CD4-positive, CD25-positive, alpha-beta regulatory T cell (primary cell): Measurements from ENCODE around the gene PWP1. TPM values are rescaled to one million over a fixed set of nuclear protein-coding genes. Genes with fewer than 3 reads are reported as not detected.
A peak's percentile ranks its signal among the peaks of the same experiment; 100 is the strongest.

Experiments used
- ATAC-seq, 2 donors: fragments of 150-1000 bp; cut with Tn5 transposase; one replicate each; pipeline ENCODE4 v1.10.0; 2021; ENCODE audit warnings: low read depth in 2 of 2, moderate number of reproducible peaks in 2 of 2, moderate library complexity in 1 of 2
- DNase-seq, 3 donors: peaks; one replicate each; pipeline versions ENCODE4 v3.0.0 to v3.0.0-alpha.2; 2012 to 2022; ENCODE audit warnings: mixed read lengths in 1 of 3
- H3K27ac ChIP-seq: one replicate; pipeline ENCODE4 v1.7.0; 2013; ENCODE audit warnings: mild to moderate bottlenecking, low read length; ENCODE audit not compliant: insufficient read depth, poor library complexity, severe bottlenecking
- H3K27me3 ChIP-seq: one replicate; pipeline ENCODE4 v1.7.0; 2013; ENCODE audit warnings: low read length; ENCODE audit not compliant: control insufficient read depth, insufficient read depth
- H3K36me3 ChIP-seq: one replicate; pipeline ENCODE4 v1.7.0; 2013; ENCODE audit warnings: mild to moderate bottlenecking, low read length, moderate library complexity; ENCODE audit not compliant: control insufficient read depth, insufficient read depth
- H3K4me1 ChIP-seq: 2 replicates; pipeline ENCODE4 v1.7.0; 2013; ENCODE audit warnings: mild to moderate bottlenecking, low read length; ENCODE audit not compliant: insufficient read depth, control insufficient read depth, poor library complexity, severe bottlenecking
- H3K4me3 ChIP-seq: one replicate; pipeline ENCODE4 v1.7.0; 2013; ENCODE audit warnings: low read depth, mild to moderate bottlenecking, low read length, moderate library complexity
- H3K9me3 ChIP-seq, 2 experiments: 1 replicate in 1 of 2; 2 replicates in 1 of 2; pipeline ENCODE4 v1.7.0; 2013; ENCODE audit warnings: low read length in 2 of 2, mild to moderate bottlenecking in 1 of 2, moderate library complexity in 1 of 2; ENCODE audit not compliant: control insufficient read depth in 2 of 2
- H3K27ac Mint-ChIP-seq, 3 donors: one replicate each; pipeline ENCODE4 v1.8.0; 2020 to 2022; ENCODE audit warnings: mild to moderate bottlenecking in 3 of 3, mixed read lengths in 3 of 3, moderate library complexity in 2 of 3
- H3K27me3 Mint-ChIP-seq: one replicate; pipeline ENCODE4 v1.8.0; 2022; ENCODE audit warnings: mild to moderate bottlenecking, mixed read lengths
- H3K36me3 Mint-ChIP-seq: one replicate; pipeline ENCODE4 v1.8.0; 2020; ENCODE audit warnings: mixed read lengths
- H3K4me1 Mint-ChIP-seq, 4 donors: one replicate each; pipeline ENCODE4 v1.8.0; 2020 to 2022; ENCODE audit warnings: mixed read lengths in 4 of 4, mild to moderate bottlenecking in 1 of 4
- H3K4me3 Mint-ChIP-seq, 4 donors: one replicate each; pipeline ENCODE4 v1.8.0; 2020 to 2022; ENCODE audit warnings: mild to moderate bottlenecking in 4 of 4, mixed read lengths in 4 of 4, moderate library complexity in 3 of 4
- H3K9me3 Mint-ChIP-seq, 7 donors: one replicate each; pipeline ENCODE4 v1.8.0; 2020 to 2022; ENCODE audit warnings: mixed read lengths in 7 of 7, mild to moderate bottlenecking in 3 of 7, moderate library complexity in 2 of 7
- polyA plus RNA-seq, 4 donors: library from polyadenylated mRNA; unstranded; fragments of 300-500 nt; fragmentation: Illumina TruSeq; gene quantifications; one replicate each; pipeline ENCODE4 v1.2.3, GENCODE V29; 2021
- total RNA-seq: library from RNA; stranded (reverse); gene quantifications from one replicate; pipeline ENCODE4 v1.2.3, GENCODE V29; 2022

Gene PWP1
- total and polyA plus RNA-seq, 5 donors from 2014 or later = 24.6 to 110 (median 72.8) TPM

DNA sequence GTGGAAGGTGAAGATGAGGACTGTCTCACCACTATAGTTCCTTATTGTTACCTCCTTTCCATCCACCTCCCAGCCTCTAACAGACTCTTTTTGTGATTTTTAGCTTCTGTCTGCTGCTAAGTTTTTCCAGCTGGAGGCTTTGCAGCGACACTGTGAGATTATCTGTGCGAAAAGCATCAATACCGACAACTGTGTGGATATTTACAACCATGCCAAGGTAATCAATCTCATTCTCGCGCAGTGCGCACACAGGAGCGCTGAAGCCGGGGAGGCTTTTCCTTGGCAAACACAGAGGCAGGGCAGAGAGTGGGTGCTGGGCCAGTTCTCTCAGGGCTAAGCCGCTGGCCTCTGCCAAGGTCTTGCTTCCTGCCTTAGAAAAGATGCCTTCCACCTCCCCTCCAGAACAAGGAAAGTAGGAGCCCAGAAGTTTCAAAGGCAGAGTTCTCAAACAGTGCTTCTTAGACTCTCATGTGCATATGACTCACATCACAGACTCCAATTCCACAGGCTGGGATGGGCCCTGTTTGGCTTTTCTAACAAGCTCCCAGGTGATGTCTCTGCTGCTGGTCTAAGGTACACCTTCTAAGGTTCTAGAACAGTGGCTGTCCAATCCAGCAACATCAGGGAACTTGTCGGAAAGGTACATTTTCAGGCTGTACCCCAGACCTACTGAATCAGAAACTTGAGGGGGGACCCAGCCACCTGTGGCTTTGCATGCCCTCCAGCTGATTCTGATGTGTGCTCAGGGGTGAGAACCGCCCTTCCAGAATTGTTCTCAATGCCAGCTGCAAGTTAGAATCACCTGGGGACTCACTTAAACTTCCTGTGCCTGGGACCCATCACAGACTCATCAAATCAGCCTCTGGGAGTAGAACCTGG lies 33.8 kb upstream of the PWP1 start:
- H3K9me3 Mint-ChIP-seq = no peaks in the 10 kb centered on the region
- H3K27ac Mint-ChIP-seq = peak overlapping the region in 1 of 3 donors; percentile 51
- Histone ChIP-seq H3K27me3 (no peaks in the 10 kb centered on the region), H3K4me3 (no peak overlapping the region), H3K4me1 (no peaks in the 10 kb centered on the region), H3K27ac (no peak overlapping the region), H3K9me3 (no peaks in the 10 kb centered on the region), H3K36me3 (no peaks in the 10 kb centered on the region)
- peaks cover 0 to 7% (median 3%) of the 10 kb centered on the region in 4 donors for H3K4me1 Mint-ChIP-seq
- peaks cover 16% of the 10 kb centered on the region for H3K36me3 Mint-ChIP-seq
- H3K4me3 Mint-ChIP-seq = no peak overlapping the region
- no peak for ATAC-seq
- DNase-seq = no peak
- no peaks in the 10 kb centered on the region for H3K27me3 Mint-ChIP-seq

DNA sequence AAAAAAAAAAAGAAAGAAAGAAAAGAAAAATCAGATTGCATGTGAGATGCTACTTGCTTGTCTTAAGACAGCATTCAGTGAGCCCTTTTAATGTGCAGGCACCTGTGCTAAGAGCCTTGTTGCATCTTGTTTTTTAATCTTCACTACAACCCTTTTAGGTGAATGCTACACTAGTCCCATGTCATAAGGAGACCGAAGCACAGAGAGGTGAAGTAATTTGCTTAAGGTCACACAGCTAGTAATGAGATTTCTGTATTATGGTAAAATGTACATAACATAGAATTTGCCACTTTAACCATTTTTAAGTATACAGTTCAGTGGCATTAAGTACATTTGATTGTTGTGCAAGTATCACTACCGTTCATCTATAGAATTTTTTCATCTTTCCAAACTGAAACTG lies 32.1 kb upstream of the PWP1 start:
- Mint-ChIP-seq H3K4me1 (peaks cover 0 to 7% (median 2%) of the 10 kb centered on the region in 4 donors), H3K4me3 (no peak overlapping the region), H3K9me3 (no peaks in the 10 kb centered on the region), H3K27me3 (no peaks in the 10 kb centered on the region), H3K27ac (no peak overlapping the region), H3K36me3 (peaks cover 22% of the 10 kb centered on the region)
- no peaks in the 10 kb centered on the region for H3K36me3 ChIP-seq
- no peaks in the 10 kb centered on the region for H3K4me1 ChIP-seq
- no peak for DNase-seq
- H3K27ac ChIP-seq = no peak overlapping the region
- no peaks in the 10 kb centered on the region for H3K27me3 ChIP-seq
- no peak for ATAC-seq
- H3K9me3 ChIP-seq = no peaks in the 10 kb centered on the region
- no peak overlapping the region for H3K4me3 ChIP-seq

DNA sequence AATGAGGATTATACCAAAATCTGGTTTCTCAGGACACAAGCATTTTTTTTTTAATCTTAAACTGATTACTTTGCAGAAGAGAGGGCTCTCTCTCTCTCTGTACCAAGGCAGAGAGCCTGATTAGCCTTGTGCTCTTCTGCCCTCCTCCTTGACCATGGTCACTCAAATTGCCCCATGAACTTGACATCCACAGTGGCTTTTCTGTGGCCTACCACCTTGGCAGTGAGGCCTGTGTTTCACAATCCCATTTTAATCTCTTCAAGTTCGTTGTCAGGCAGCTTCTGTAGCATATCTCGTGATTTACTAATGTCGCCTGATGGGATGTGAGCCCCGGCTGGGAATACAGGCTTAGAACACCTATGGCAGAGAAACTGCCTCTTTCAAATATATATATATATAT lies 30.7 kb upstream of the PWP1 start:
- no peak overlapping the region for H3K27ac ChIP-seq
- no peak overlapping the region for H3K4me3 ChIP-seq
- H3K36me3 ChIP-seq = peaks cover 4% of the 10 kb centered on the region
- peak overlapping the region in 1 of 3 donors; percentile 26 for H3K27ac Mint-ChIP-seq
- DNase-seq (no peak), ATAC-seq (no peak)
- no peak overlapping the region for H3K4me3 Mint-ChIP-seq
- no peaks in the 10 kb centered on the region for H3K27me3 ChIP-seq
- H3K4me1 Mint-ChIP-seq = peaks cover 0 to 7% (median 1%) of the 10 kb centered on the region in 4 donors
- no peaks in the 10 kb centered on the region for H3K4me1 ChIP-seq
- H3K27me3 Mint-ChIP-seq = no peaks in the 10 kb centered on the region
- H3K36me3 Mint-ChIP-seq = peaks cover 27% of the 10 kb centered on the region
- no peaks in the 10 kb centered on the region for H3K9me3 ChIP-seq
- H3K9me3 Mint-ChIP-seq = no peaks in the 10 kb centered on the region

DNA sequence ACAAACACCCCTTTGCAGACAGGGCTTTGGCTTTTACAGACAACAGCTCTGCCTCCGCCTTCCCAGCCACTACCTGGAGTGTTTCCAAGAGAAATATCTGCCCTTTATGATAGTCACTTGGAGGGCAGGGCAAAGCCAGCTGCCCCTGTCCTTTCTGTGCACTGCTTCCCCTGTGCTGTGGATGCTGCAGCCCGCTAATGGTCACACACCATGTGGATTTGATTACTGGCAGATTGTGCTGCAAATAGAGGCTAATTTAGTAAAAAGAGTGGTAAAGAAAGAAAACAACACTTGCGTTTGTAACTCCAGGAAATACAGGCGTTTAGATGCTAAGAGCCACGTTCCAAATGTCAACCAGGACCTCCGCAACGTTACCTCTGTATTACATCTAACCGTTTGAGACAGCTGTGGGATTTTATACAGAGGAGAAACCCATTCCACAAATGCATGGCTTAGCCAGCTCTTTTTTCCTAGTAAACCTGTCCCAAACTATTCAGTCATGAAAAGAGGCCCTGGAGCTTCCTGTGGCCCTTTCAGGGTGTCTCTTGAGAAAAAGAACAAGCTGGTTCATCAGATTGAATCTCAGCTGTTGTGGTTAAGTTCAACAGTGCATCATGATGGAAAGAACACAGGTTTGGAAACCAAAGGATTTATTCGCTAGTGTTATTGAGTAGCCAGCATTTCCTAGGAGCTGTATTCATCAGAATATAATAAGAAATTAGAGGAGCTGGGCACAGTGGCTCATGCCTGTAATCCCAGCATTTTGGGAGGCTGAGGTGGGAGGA lies 30.1 kb upstream of the PWP1 start:
- DNase-seq = no peak
- Histone ChIP-seq H3K27me3 (no peaks in the 10 kb centered on the region), H3K27ac (no peak overlapping the region), H3K36me3 (peaks cover 4% of the 10 kb centered on the region), H3K4me1 (no peaks in the 10 kb centered on the region), H3K9me3 (no peaks in the 10 kb centered on the region), H3K4me3 (no peak overlapping the region)
- Mint-ChIP-seq H3K9me3 (no peaks in the 10 kb centered on the region), H3K27ac (no peak overlapping the region), H3K27me3 (no peaks in the 10 kb centered on the region), H3K4me1 (peaks cover 0 to 7% (median 1%) of the 10 kb centered on the region in 4 donors), H3K36me3 (peaks cover 27% of the 10 kb centered on the region), H3K4me3 (no peak overlapping the region)
- ATAC-seq = no peak

DNA sequence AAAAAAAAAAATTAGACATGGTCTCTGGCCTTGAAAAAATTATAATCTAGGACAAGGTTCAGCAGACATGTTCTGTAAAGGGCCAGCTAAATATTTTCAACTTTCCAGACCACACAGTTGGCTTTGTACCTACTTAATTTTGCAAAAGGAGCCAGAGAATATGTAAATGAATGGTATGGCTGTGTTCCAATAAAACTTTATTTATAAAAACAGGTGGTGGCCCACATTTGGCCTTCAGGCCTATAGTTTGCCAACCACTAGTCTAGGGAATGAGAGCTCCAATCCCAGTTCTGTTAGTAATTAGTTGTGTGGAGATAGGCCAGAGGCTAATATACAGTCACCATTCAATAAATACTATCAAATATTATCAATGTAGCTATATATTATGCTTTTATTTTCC lies 29.3 kb upstream of the PWP1 start:
- Mint-ChIP-seq H3K4me3 (no peak overlapping the region), H3K4me1 (peaks cover 0 to 7% (median 1%) of the 10 kb centered on the region in 4 donors), H3K27ac (no peak overlapping the region), H3K27me3 (no peaks in the 10 kb centered on the region), H3K9me3 (no peaks in the 10 kb centered on the region), H3K36me3 (peaks cover 27% of the 10 kb centered on the region)
- no peak for ATAC-seq
- Histone ChIP-seq H3K4me1 (no peaks in the 10 kb centered on the region), H3K27ac (no peak overlapping the region), H3K9me3 (no peaks in the 10 kb centered on the region), H3K4me3 (no peak overlapping the region), H3K36me3 (peaks cover 4% of the 10 kb centered on the region), H3K27me3 (no peaks in the 10 kb centered on the region)
- no peak for DNase-seq

DNA sequence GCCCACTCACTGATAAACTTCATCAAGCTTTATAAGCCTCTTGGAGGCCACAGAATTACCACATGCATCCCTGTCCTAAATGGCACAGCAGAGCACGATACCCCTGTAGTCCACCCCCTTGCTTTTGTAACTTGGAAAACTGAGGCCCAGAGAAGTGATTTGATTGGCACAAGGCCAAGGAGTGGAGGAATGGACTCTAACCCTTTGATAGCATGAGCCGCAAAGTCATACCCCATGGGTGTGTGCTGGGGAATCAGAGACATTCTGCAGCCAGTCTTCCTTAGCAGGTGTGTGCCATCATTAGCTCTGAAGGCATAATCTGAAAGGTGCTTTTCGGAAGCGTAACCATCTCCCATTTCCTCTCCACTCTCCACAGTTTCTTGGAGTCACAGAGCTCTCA lies 28.5 kb upstream of the PWP1 start:
- H3K4me3 Mint-ChIP-seq = no peak overlapping the region
- peaks cover 24% of the 10 kb centered on the region for H3K36me3 Mint-ChIP-seq
- Histone ChIP-seq H3K36me3 (peaks cover 4% of the 10 kb centered on the region), H3K27me3 (no peaks in the 10 kb centered on the region), H3K27ac (no peak overlapping the region), H3K9me3 (no peaks in the 10 kb centered on the region), H3K4me1 (no peaks in the 10 kb centered on the region), H3K4me3 (no peak overlapping the region)
- no peak for DNase-seq
- ATAC-seq = no peak
- no peaks in the 10 kb centered on the region for H3K27me3 Mint-ChIP-seq
- no peaks in the 10 kb centered on the region for H3K9me3 Mint-ChIP-seq
- peaks cover 0 to 7% (median 1%) of the 10 kb centered on the region in 4 donors for H3K4me1 Mint-ChIP-seq
- peak overlapping the region in 1 of 3 donors; percentile 46 for H3K27ac Mint-ChIP-seq

DNA sequence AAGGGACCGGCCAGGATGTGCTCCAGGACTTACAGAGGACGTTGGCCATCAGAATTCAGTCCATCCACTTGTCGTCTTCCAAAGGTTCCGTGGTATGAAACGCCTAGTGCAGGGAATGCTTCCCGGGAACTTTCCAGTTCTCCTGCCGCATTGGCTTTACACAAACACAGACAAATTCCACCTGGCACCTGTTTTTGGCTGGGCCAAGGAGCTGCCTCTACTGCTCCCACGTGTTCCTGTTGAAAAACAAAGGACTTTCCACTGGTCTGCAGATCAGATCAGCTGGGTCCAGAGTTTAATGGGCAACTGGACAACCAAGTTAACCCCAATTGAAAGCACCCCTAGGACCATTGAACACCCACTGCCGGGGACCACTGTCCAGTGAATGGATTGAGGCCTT lies 28.0 kb upstream of the PWP1 start:
- Histone ChIP-seq H3K27ac (no peak overlapping the region), H3K9me3 (no peaks in the 10 kb centered on the region), H3K4me1 (no peaks in the 10 kb centered on the region), H3K27me3 (no peaks in the 10 kb centered on the region), H3K4me3 (no peak overlapping the region), H3K36me3 (peaks cover 4% of the 10 kb centered on the region)
- H3K27ac Mint-ChIP-seq = no peak overlapping the region
- H3K9me3 Mint-ChIP-seq = no peaks in the 10 kb centered on the region
- H3K4me3 Mint-ChIP-seq = no peak overlapping the region
- ATAC-seq = no peak
- peaks cover 24% of the 10 kb centered on the region for H3K36me3 Mint-ChIP-seq
- no peaks in the 10 kb centered on the region for H3K27me3 Mint-ChIP-seq
- H3K4me1 Mint-ChIP-seq = peaks cover 0 to 8% (median 1%) of the 10 kb centered on the region in 4 donors
- DNase-seq = no peak
